Peyer's patch (tissue), 4 donors: Measurements from ENCODE around the gene SNX20.

Experiments used
- CTCF ChIP-seq, 6 experiments: fragments of 450-650 bp in 4 of 6; fragments of 200-600 bp in 2 of 6; sonication (generic) in 1 of 6; IDR thresholded peaks; one replicate each; pipeline ENCODE4 v1.5.1; 2017 to 2019; ENCODE audit warnings: antibody characterized with exemption in 6 of 6, mild to moderate bottlenecking in 3 of 6, moderate library complexity in 1 of 6
- POLR2A ChIP-seq, 2 donors: fragments of 450-650 bp; IDR thresholded peaks; one replicate each; pipeline ENCODE4 v1.5.1; 2017; ENCODE audit warnings: antibody characterized with exemption in 2 of 2, mild to moderate bottlenecking in 2 of 2, moderate library complexity in 2 of 2

- no peak for TF ChIP-seq CTCF (IDR thresholded peaks at IDR 0.05)
- TF ChIP-seq POLR2A (IDR thresholded peaks at IDR 0.05) = no peak
Measured at GRCh38 chr16:50694206-50694605, 13.1 kb upstream of the SNX20 start.
